ENCODE data around the gene TRABD.

TRABD gene

GRCh38 chr22:50238755-50239154, 53.0 kb downstream of the TRABD start:
- no peaks in the 10 kb centered on the region for H3K27me3 Mint-ChIP-seq
- H3K9me3 Mint-ChIP-seq (ENCODE audit: low read depth): no peaks in the 10 kb centered on the region
- H3K4me3 Mint-ChIP-seq: no peak overlapping the region
- no peak overlapping the region for H3K27ac Mint-ChIP-seq
- H3K36me3 Mint-ChIP-seq: peaks cover 4% of the 10 kb centered on the region
- H3K4me1 Mint-ChIP-seq (ENCODE audit: low read depth): peaks cover 29% of the 10 kb centered on the region

- Mint-ChIP-seq H3K4me1 (ENCODE audit: low read depth) (peaks cover 29% of the 10 kb centered on the region), H3K27ac (peak overlapping the region; percentile 55), H3K9me3 (ENCODE audit: low read depth) (no peaks in the 10 kb centered on the region), H3K4me3 (peak overlapping the region; percentile 100), H3K36me3 (peaks cover 4% of the 10 kb centered on the region), H3K27me3 (no peaks in the 10 kb centered on the region)
These were observed 56.8 kb downstream of the TRABD start for GRCh38 chr22:50242406-50242949.

- Mint-ChIP-seq H3K9me3 (ENCODE audit: low read depth) (no peaks in the 10 kb centered on the region), H3K27ac (peak overlapping the region; percentile 100), H3K36me3 (peaks cover 4% of the 10 kb centered on the region), H3K4me1 (ENCODE audit: low read depth) (peaks cover 24% of the 10 kb centered on the region), H3K4me3 (peak overlapping the region; percentile 100), H3K27me3 (no peaks in the 10 kb centered on the region)
These were observed 58.1 kb downstream of the TRABD start for GRCh38 chr22:50243685-50244419.

GRCh38 chr22:50244420-50245213, 58.9 kb downstream of the TRABD start, which contains the start of gene TUBGCP6:
TSS of gene TUBGCP6 (minus strand) at chr22:50245023. CDS start at chr22:50244459, 564 bp downstream.
- Mint-ChIP-seq H3K9me3 (ENCODE audit: low read depth) (no peaks in the 10 kb centered on the region), H3K4me3 (peak within 1 kb of the TSS; percentile 100), H3K27ac (peak within 1 kb of the TSS; percentile 100), H3K27me3 (no peaks in the 10 kb centered on the region), H3K36me3 (peaks cover 4% of the 10 kb centered on the region), H3K4me1 (ENCODE audit: low read depth) (peaks cover 24% of the 10 kb centered on the region)

DNA sequence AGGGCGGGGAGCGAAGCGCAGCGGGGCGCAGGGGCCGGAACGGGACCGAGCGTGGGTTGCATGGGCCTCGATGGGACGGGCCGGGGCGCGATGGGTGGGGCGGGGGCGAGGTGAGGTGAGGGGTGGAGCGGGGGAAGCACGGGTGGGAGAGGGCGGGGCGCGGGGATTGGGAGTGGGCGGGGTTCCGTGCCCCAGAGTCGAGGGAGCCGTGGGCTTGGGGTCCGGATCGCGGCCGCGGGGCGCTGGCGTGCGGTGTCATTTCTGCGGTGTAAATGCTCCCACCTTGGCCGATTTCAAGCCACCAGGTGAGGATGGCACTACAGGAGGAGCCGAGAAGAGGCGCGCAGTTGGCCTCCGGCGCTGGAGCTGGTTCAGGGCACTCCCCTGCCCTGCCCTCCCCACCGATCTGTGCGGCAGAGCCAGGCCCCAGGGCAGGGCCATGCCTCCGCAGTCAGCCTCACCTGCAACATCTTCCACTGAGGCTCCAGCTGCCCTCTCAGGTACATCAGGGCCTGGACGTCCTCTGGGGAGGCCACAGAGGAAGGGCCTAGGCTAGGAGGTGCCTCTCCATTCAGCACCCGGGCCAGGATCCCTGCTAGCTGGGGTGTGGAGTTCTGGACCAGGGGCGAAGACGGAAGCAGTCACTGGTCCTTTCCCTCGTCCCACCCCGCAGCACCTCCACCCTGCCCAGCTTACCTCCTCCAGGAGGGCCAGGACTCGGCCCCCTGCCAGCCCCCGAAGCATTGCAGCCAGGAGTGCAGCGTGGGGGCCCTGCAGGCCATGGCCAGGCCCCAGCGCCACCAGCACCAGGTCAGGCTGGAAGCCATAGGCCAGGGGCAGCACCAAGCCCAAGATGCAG, 59.7 kb downstream of the TRABD start:
- H3K27ac Mint-ChIP-seq: peak overlapping the region; percentile 100
- H3K36me3 Mint-ChIP-seq: peaks cover 4% of the 10 kb centered on the region
- H3K9me3 Mint-ChIP-seq (ENCODE audit: low read depth): no peaks in the 10 kb centered on the region
- H3K4me3 Mint-ChIP-seq: peak overlapping the region; percentile 100
- H3K4me1 Mint-ChIP-seq (ENCODE audit: low read depth): peaks cover 26% of the 10 kb centered on the region
- H3K27me3 Mint-ChIP-seq: no peaks in the 10 kb centered on the region

- Mint-ChIP-seq H3K27me3 (no peaks in the 10 kb centered on the region), H3K4me1 (ENCODE audit: low read depth) (peaks cover 20% of the 10 kb centered on the region), H3K9me3 (ENCODE audit: low read depth) (no peaks in the 10 kb centered on the region)
These were observed 60.8 kb downstream of the TRABD start for GRCh38 chr22:50246242-50247175.

DNA sequence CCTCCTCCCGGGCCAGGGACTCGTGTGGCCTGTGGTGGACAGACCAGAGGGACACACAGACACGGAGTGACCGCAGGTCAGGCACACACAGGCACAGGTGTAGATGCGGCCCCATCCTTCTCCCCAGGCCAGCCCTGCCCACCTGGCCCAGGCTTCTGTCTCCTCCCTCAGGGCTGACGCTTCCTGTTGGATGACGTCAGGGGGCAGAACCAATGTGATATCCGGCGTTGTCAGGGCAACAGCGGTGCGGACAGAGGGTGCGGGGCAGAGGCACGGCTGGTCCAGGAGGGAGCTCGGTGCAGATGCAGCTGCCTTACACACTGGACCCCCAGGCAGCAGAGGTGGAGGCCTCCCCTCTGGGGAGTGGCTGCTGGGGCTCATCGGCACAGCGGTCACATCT, 62.0 kb downstream of the TRABD start:
- H3K4me1 Mint-ChIP-seq (ENCODE audit: low read depth): peaks cover 9% of the 10 kb centered on the region
- H3K9me3 Mint-ChIP-seq (ENCODE audit: low read depth): no peaks in the 10 kb centered on the region
- no peak overlapping the region for H3K4me3 Mint-ChIP-seq
- peaks cover 2% of the 10 kb centered on the region for H3K36me3 Mint-ChIP-seq
- H3K27me3 Mint-ChIP-seq: no peaks in the 10 kb centered on the region
- no peak overlapping the region for H3K27ac Mint-ChIP-seq

More at GRCh38 chr22:50246242-50247175, 60.8 kb downstream of the TRABD start:
- peaks cover 2% of the 10 kb centered on the region for H3K36me3 Mint-ChIP-seq
- peak overlapping the region; percentile 34 for H3K27ac Mint-ChIP-seq
- peak overlapping the region; percentile 53 for H3K4me3 Mint-ChIP-seq

- H3K4me1 Mint-ChIP-seq (ENCODE audit: low read depth): peaks cover 8% of the 10 kb centered on the region
- H3K27me3 Mint-ChIP-seq: no peaks in the 10 kb centered on the region
- H3K27ac Mint-ChIP-seq: no peak overlapping the region
- H3K4me3 Mint-ChIP-seq: no peak overlapping the region
- H3K9me3 Mint-ChIP-seq (ENCODE audit: low read depth): no peaks in the 10 kb centered on the region
- peaks cover 2% of the 10 kb centered on the region for H3K36me3 Mint-ChIP-seq
These were observed 62.7 kb downstream of the TRABD start for GRCh38 chr22:50248196-50249081.

Measured in activated naive CD8-positive, alpha-beta T cell (primary cell).